ENCODE data around the gene ERGIC1. TPM values are rescaled to one million over a fixed set of nuclear protein-coding genes. Genes with fewer than 3 reads are reported as not detected.
A peak's percentile ranks its signal among the peaks of the same experiment; 100 is the strongest.

ERGIC1 gene
- total RNA-seq, 1 donor from 2014 or later = 105 TPM

GRCh38 chr5:172827841-172828240, 6.2 kb upstream of the ERGIC1 start:
- no peak for DNase-seq (ENCODE audit: low read depth, low spot score)

GRCh38 chr5:172828911-172829431, 5.1 kb upstream of the ERGIC1 start:
- DNase-seq (ENCODE audit: low read depth, low spot score) = no peak

- no peak for DNase-seq (ENCODE audit: low read depth, low spot score)
These were observed 3.7 kb upstream of the ERGIC1 start for GRCh38 chr5:172830275-172830799.

- DNase-seq (ENCODE audit: low read depth, low spot score) = peak; percentile 15
These were observed 3.0 kb upstream of the ERGIC1 start for GRCh38 chr5:172830876-172831662.

- no peak for DNase-seq (ENCODE audit: low read depth, low spot score)
These were observed 1.4 kb upstream of the ERGIC1 start for GRCh38 chr5:172832383-172833315.

GRCh38 chr5:172833372-172833685, 722 bp upstream of the ERGIC1 start:
- DNase-seq (ENCODE audit: low read depth, low spot score) = no peak

GRCh38 chr5:172834415-172835289, 601 bp downstream of the ERGIC1 start:
- no peak for DNase-seq (ENCODE audit: low read depth, low spot score)

- no peak for DNase-seq (ENCODE audit: low read depth, low spot score)
These were observed 1.4 kb downstream of the ERGIC1 start for GRCh38 chr5:172835290-172835993.

- DNase-seq (ENCODE audit: low read depth, low spot score) = no peak
These were observed 1.9 kb downstream of the ERGIC1 start for GRCh38 chr5:172835994-172836356.

GRCh38 chr5:172837640-172838039, 3.6 kb downstream of the ERGIC1 start:
- DNase-seq (ENCODE audit: low read depth, low spot score) = no peak

GRCh38 chr5:172838151-172838875, 4.3 kb downstream of the ERGIC1 start:
- DNase-seq (ENCODE audit: low read depth, low spot score) = no peak

- DNase-seq (ENCODE audit: low read depth, low spot score) = no peak
These were observed 5.8 kb downstream of the ERGIC1 start for GRCh38 chr5:172839669-172840431.

- no peak for DNase-seq (ENCODE audit: low read depth, low spot score)
These were observed 6.5 kb downstream of the ERGIC1 start for GRCh38 chr5:172840432-172841154.

- no peak for DNase-seq (ENCODE audit: low read depth, low spot score)
These were observed 7.2 kb downstream of the ERGIC1 start for GRCh38 chr5:172841256-172841655.

- DNase-seq (ENCODE audit: low read depth, low spot score) = no peak
These were observed 9.9 kb downstream of the ERGIC1 start for GRCh38 chr5:172843825-172844576.

GRCh38 chr5:172844577-172844838, 10.5 kb downstream of the ERGIC1 start:
- DNase-seq (ENCODE audit: low read depth, low spot score) = no peak

GRCh38 chr5:172845154-172845553, 11.1 kb downstream of the ERGIC1 start:
- DNase-seq (ENCODE audit: low read depth, low spot score) = no peak

GRCh38 chr5:172845576-172845975, 11.5 kb downstream of the ERGIC1 start:
- no peak for DNase-seq (ENCODE audit: low read depth, low spot score)
